Measurements from ENCODE around the gene DPH7.
"Not testable (repeated sequence)": the region's sequence is repeated elsewhere in the genome, so short reads cannot be mapped to it uniquely, and the experiment has no call there.

The DPH7 gene

GRCh38 chr9:137580209-137580953 lies 1.7 kb upstream of the DPH7 start:
- no peak for FAIRE-seq

- no peak for FAIRE-seq
These were observed 507 bp upstream of the DPH7 start for GRCh38 chr9:137579259-137579604.

GRCh38 chr9:137575716-137576411 lies 2.9 kb downstream of the DPH7 start:
- FAIRE-seq, result no peak

GRCh38 chr9:137575364-137575715 lies 3.4 kb downstream of the DPH7 start:
- no peak for FAIRE-seq

- no peak for FAIRE-seq
These were observed 4.5 kb downstream of the DPH7 start for GRCh38 chr9:137574192-137574591.

GRCh38 chr9:137570566-137570965 lies 8.2 kb downstream of the DPH7 start:
- FAIRE-seq, result no peak

GRCh38 chr9:137569609-137570203 lies 9.0 kb downstream of the DPH7 start:
- FAIRE-seq, result no peak

- FAIRE-seq, result not testable (repeated sequence)
These were observed 10.3 kb downstream of the DPH7 start for GRCh38 chr9:137568445-137568844.

- no peak for FAIRE-seq
These were observed 13.8 kb downstream of the DPH7 start for GRCh38 chr9:137564817-137565411.

GRCh38 chr9:137564134-137564533 lies 14.6 kb downstream of the DPH7 start:
- no peak for FAIRE-seq

- no peak for FAIRE-seq
These were observed 20.6 kb downstream of the DPH7 start for GRCh38 chr9:137558127-137558526.

- FAIRE-seq, result no peak
These were observed 22.5 kb downstream of the DPH7 start for GRCh38 chr9:137556069-137556838.

- FAIRE-seq, result no peak
These were observed 23.5 kb downstream of the DPH7 start for GRCh38 chr9:137555179-137555578.

- no peak for FAIRE-seq
These were observed 24.4 kb downstream of the DPH7 start for GRCh38 chr9:137554349-137554748.

- FAIRE-seq, result not testable (repeated sequence)
These were observed 25.1 kb downstream of the DPH7 start for GRCh38 chr9:137553654-137554053.

- FAIRE-seq, result no peak
These were observed 26.5 kb downstream of the DPH7 start for GRCh38 chr9:137552022-137552768.

GRCh38 chr9:137551264-137552021 lies 27.3 kb downstream of the DPH7 start, which contains the start of gene MRPL41:
TSS of gene MRPL41 (plus strand) at chr9:137551879. CDS start at chr9:137552082, 203 bp downstream.
- FAIRE-seq, result no peak

- not testable (repeated sequence) for FAIRE-seq
These were observed 27.8 kb downstream of the DPH7 start for GRCh38 chr9:137550958-137551263.

- FAIRE-seq, result no peak
These were observed 28.5 kb downstream of the DPH7 start, which contains the start of gene PNPLA7 for GRCh38 chr9:137550231-137550621. TSS of gene PNPLA7 (minus strand) at chr9:137550402. CDS start at chr9:137550197, 205 bp downstream.

- no peak for FAIRE-seq
These were observed 30.8 kb downstream of the DPH7 start for GRCh38 chr9:137547687-137548543.

Data from islet of Langerhans (tissue), 1 donor.